Measurements from ENCODE around the gene PCBP4.

GRCh38 chr3:52005571-52005986, 38.3 kb upstream of the PCBP4 start:
- TF ChIP-seq CTCF (IDR thresholded peaks at IDR 0.05 in 2 of 3, conservative IDR thresholded peaks at IDR 0.05 in 1 of 3; ENCODE audit: borderline replicate concordance in 1 of 3, insufficient read depth in 1 of 3, low read depth in 2 of 3, low read length in 2 of 3) = no peak
- no peak for TF ChIP-seq ELF1 (IDR thresholded peaks at IDR 0.05; ENCODE audit: borderline replicate concordance, low read depth)
- no peak for TF ChIP-seq POLR2AphosphoS5 (IDR thresholded peaks at IDR 0.05; ENCODE audit: low read depth, low read length)
- TF ChIP-seq TCF7L2 (IDR thresholded peaks at IDR 0.05; ENCODE audit: borderline replicate concordance, extremely low read depth, insufficient read depth, insufficient read length) = no peak
- no peak for TF ChIP-seq SIN3A (IDR thresholded peaks at IDR 0.05; ENCODE audit: low read depth)
- TF ChIP-seq CEBPB (IDR thresholded peaks at IDR 0.05; ENCODE audit: low read depth) = no peak
- TF ChIP-seq EGR1 (IDR thresholded peaks at IDR 0.05; ENCODE audit: low read depth) = no peak
- TF ChIP-seq JUND (IDR thresholded peaks at IDR 0.05) = no peak
